OCI-LY7 (cell line): ENCODE data around the gene BRSK1. TPM values are rescaled to one million over a fixed set of nuclear protein-coding genes. Genes with fewer than 3 reads are reported as not detected.

Source experiments
- BruUV-seq: library from RNA; stranded (reverse); fragments of 400-500 nt; replicated peaks from 2 replicates; lab custom pipeline; 2021; lab: Mats Ljungman, UMichigan
- CTCF ChIA-PET: fragments of 300-600 bp; sonication (Branson Sonifier 250); formaldehyde crosslinking; loops from one replicate; lab custom pipeline; 2022; ENCODE audit warnings: antibody characterized with exemption; ENCODE audit not compliant: unreplicated experiment; lab: Charles Lee
- POLR2A ChIA-PET: fragments of 300-600 bp; sonication (Branson Sonifier 250); formaldehyde crosslinking; loops from one replicate; lab custom pipeline; 2022; ENCODE audit warnings: antibody characterized with exemption; lab: Charles Lee
- DNase-seq: peaks from one replicate; pipeline ENCODE4 v3.0.0-alpha.2; 2015; ENCODE audit warnings: low spot score
- H2AFZ ChIP-seq: fragments of 200-600 bp; sonication (generic), shearing (Covaris generic); 2 replicates; pipeline ENCODE4 v1.6.1; 2014; ENCODE audit warnings: mild to moderate bottlenecking, antibody characterized with exemption, low read length, moderate library complexity
- H3K27ac ChIP-seq: fragments of 200-600 bp; sonication (generic); 2 replicates; pipeline ENCODE4 v1.5.1; 2014; ENCODE audit warnings: mixed run types, low read depth, mild to moderate bottlenecking, moderate library complexity, low read length, inconsistent platforms; ENCODE audit not compliant: poor library complexity, severe bottlenecking
- H3K36me3 ChIP-seq: fragments of 200-600 bp; sonication (generic); 2 replicates; pipeline ENCODE4 v1.6.1; 2014; ENCODE audit warnings: mild to moderate bottlenecking, antibody characterized with exemption, low read length, moderate library complexity, mixed read lengths; ENCODE audit not compliant: insufficient read depth
- H3K4me1 ChIP-seq: fragments of 200-600 bp; sonication (generic); 2 replicates; pipeline ENCODE4 v1.5.1; 2014; ENCODE audit warnings: mild to moderate bottlenecking, low read length; ENCODE audit not compliant: insufficient read depth, poor library complexity, severe bottlenecking
- H3K4me2 ChIP-seq: fragments of 200-600 bp; sonication (generic); 2 replicates; pipeline ENCODE4 v1.6.1; 2014; ENCODE audit warnings: mild to moderate bottlenecking, low read length
- H3K4me3 ChIP-seq: fragments of 200-600 bp; sonication (generic); 2 replicates; pipeline ENCODE4 v1.5.1; 2014; ENCODE audit warnings: mild to moderate bottlenecking, low read depth, low read length; ENCODE audit not compliant: poor library complexity, severe bottlenecking
- H3K79me2 ChIP-seq: fragments of 200-600 bp; sonication (generic); 2 replicates; pipeline ENCODE4 v1.6.1; 2016; ENCODE audit warnings: low read depth, mild to moderate bottlenecking, low read length, moderate library complexity, mixed read lengths; ENCODE audit not compliant: insufficient read depth
- H3K9me2 ChIP-seq: fragments of 200-600 bp; sonication (generic); 2 replicates; pipeline ENCODE4 v1.6.1; 2016; ENCODE audit warnings: mild to moderate bottlenecking, low read length, mixed read lengths; ENCODE audit not compliant: insufficient read depth
- H3K9me3 ChIP-seq: fragments of 200-600 bp; sonication (generic); 2 replicates; pipeline ENCODE4 v1.6.1; 2014; ENCODE audit warnings: mild to moderate bottlenecking, mixed run types, low read length, mixed read lengths
- H4K20me1 ChIP-seq: fragments of 200-600 bp; sonication (generic); 2 replicates; pipeline ENCODE4 v1.6.1; 2014; ENCODE audit warnings: mild to moderate bottlenecking, antibody characterized with exemption, low read length, moderate library complexity, mixed read lengths; ENCODE audit not compliant: insufficient read depth
- EZH2phosphoT487 ChIP-seq: fragments of 200-600 bp; sonication (generic); IDR thresholded peaks from 2 replicates; pipeline ENCODE4 v1.6.1; 2018; ENCODE audit warnings: low read depth, borderline replicate concordance, mild to moderate bottlenecking, mixed run types, antibody characterized with exemption, low read length, moderate library complexity, mixed read lengths
- intact Hi-C: fragments of 100-400 bp; cut with micrococcal nuclease; formaldehyde crosslinking; loops from one replicate; pipeline ENCODE4 v1.10.0; 2022; ENCODE audit not compliant: unreplicated experiment
- total RNA-seq, 2 experiments: library from RNA; depleted of rRNA in 1 of 2; stranded (reverse); fragments of >200 nt in 1 of 2; shearing (Covaris generic) in 1 of 2; gene quantifications; 2 replicates each; pipeline ENCODE4 v1.2.3, GENCODE V29; 2014 to 2022
- TF ChIP-seq, protein P1 (sequence below): fragments of 200-600 bp; sonication (generic); conservative IDR thresholded peaks from 2 replicates; pipeline ENCODE4 v1.5.1; 2014; ENCODE audit warnings: mild to moderate bottlenecking, antibody characterized with exemption, low read length, moderate library complexity, mixed read lengths

The BRSK1 gene
- total RNA-seq, 2 experiments from 2014 or later = 16.1 to 23.9 TPM

DNA sequence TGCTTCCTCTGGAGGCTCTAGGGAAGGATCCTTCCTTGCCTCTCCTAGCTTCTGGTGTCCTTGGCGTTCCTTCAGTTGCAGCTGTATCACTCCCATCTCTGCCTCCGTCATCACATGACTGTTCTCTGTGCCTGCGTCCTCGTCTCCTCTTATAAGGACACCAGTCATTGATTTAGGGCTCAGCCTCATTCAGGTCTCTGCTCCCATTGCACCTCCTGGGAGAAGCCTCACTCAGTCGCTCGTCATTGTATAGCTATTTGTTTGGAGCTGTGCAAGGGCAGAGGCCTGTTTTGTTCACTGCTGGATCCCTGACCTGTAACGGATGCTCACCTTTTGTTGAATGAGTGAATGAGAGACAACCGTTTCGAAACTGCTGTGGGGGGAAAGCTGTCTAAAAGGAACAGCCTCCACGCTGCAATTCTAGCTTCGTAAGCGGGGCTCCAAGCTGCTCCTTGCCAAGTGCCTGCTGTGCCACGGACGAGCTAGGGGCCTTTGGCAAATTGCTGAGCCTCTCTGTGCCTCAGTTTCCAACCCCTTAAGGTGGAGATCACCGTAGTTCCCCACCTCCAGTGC, 17.2 kb downstream of the BRSK1 start:
- no peak overlapping the region for H2AFZ ChIP-seq

GRCh38 chr19:55301459-55302317, 17.9 kb downstream of the BRSK1 start:
- peaks cover 35% of the 10 kb centered on the region for H3K36me3 ChIP-seq
- peak overlapping the region; percentile 56 for H3K4me3 ChIP-seq
- DNase-seq = peak; percentile 91
- CTCF ChIA-PET = interaction anchor here (0.6 to 1.2 kb wide), 5 partner anchors 10 to 158 kb away, joined by 3 to 5 read pairs (median 3); partner anchors contain the start of gene TMEM238
- peaks cover 37% of the 10 kb centered on the region for H3K4me1 ChIP-seq
- BruUV-seq = no TSS peak
- peak overlapping the region; percentile 15 for H3K27ac ChIP-seq
- peak overlapping the region; percentile 32; the same call in 1 of the 2 replicates for H2AFZ ChIP-seq
- H3K9me2 ChIP-seq = no peaks in the 10 kb centered on the region
- TF ChIP-seq, protein P1, sequence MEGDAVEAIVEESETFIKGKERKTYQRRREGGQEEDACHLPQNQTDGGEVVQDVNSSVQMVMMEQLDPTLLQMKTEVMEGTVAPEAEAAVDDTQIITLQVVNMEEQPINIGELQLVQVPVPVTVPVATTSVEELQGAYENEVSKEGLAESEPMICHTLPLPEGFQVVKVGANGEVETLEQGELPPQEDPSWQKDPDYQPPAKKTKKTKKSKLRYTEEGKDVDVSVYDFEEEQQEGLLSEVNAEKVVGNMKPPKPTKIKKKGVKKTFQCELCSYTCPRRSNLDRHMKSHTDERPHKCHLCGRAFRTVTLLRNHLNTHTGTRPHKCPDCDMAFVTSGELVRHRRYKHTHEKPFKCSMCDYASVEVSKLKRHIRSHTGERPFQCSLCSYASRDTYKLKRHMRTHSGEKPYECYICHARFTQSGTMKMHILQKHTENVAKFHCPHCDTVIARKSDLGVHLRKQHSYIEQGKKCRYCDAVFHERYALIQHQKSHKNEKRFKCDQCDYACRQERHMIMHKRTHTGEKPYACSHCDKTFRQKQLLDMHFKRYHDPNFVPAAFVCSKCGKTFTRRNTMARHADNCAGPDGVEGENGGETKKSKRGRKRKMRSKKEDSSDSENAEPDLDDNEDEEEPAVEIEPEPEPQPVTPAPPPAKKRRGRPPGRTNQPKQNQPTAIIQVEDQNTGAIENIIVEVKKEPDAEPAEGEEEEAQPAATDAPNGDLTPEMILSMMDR = peak; percentile 96
- no peak for TF ChIP-seq EZH2phosphoT487
- H3K4me2 ChIP-seq = peak overlapping the region; percentile 71
- no peaks in the 10 kb centered on the region for H3K79me2 ChIP-seq
- no peaks in the 10 kb centered on the region for H4K20me1 ChIP-seq
- intact Hi-C loops = loop anchor here (5.0 kb wide), 1 partner anchor 36 kb away; the partner anchor contains the start of gene KMT5C
- no peaks in the 10 kb centered on the region for H3K9me3 ChIP-seq
- POLR2A ChIA-PET = interaction anchor here (0.8 to 1.8 kb wide), 2 partner anchors 23 to 47 kb away, joined by 4 to 5 read pairs; no protein-coding TSS in a partner anchor

More for the DNA sequence above, 17.2 kb downstream of the BRSK1 start:
- Histone ChIP-seq H3K79me2 (no peaks in the 10 kb centered on the region), H3K4me3 (no peak overlapping the region), H3K4me1 (peaks cover 30% of the 10 kb centered on the region), H3K9me3 (no peaks in the 10 kb centered on the region), H3K27ac (no peak overlapping the region), H3K9me2 (no peaks in the 10 kb centered on the region), H4K20me1 (no peaks in the 10 kb centered on the region), H3K4me2 (peak overlapping the region; percentile 71), H3K36me3 (peaks cover 31% of the 10 kb centered on the region)
- no peak for TF ChIP-seq EZH2phosphoT487
- TF ChIP-seq, protein P1 = no peak
- ChIA-PET POLR2A (interaction anchor here (0.8 to 1.8 kb wide), 2 partner anchors 23 to 47 kb away, joined by 4 to 5 read pairs; no protein-coding TSS in a partner anchor), CTCF (interaction anchor here (0.6 to 1.2 kb wide), 4 partner anchors 9 to 159 kb away, joined by 3 to 5 read pairs (median 4); partner anchors contain the start of gene TMEM238)
- intact Hi-C loops = loop anchor here (5.0 kb wide), 1 partner anchor 36 kb away; the partner anchor contains the start of gene KMT5C
- BruUV-seq = no TSS peak
- no peak for DNase-seq
